HG03280 (cell line): Measurements from ENCODE around the gene PCBP3.

ENCODE experiments used
- ATAC-seq: cut with Tn5 transposase; IDR thresholded peaks from one replicate; pipeline ENCODE4 v1.9.1; 2021; ENCODE audit warnings: mild to moderate bottlenecking, moderate library complexity; ENCODE audit not compliant: unreplicated experiment

PCBP3 gene

DNA sequence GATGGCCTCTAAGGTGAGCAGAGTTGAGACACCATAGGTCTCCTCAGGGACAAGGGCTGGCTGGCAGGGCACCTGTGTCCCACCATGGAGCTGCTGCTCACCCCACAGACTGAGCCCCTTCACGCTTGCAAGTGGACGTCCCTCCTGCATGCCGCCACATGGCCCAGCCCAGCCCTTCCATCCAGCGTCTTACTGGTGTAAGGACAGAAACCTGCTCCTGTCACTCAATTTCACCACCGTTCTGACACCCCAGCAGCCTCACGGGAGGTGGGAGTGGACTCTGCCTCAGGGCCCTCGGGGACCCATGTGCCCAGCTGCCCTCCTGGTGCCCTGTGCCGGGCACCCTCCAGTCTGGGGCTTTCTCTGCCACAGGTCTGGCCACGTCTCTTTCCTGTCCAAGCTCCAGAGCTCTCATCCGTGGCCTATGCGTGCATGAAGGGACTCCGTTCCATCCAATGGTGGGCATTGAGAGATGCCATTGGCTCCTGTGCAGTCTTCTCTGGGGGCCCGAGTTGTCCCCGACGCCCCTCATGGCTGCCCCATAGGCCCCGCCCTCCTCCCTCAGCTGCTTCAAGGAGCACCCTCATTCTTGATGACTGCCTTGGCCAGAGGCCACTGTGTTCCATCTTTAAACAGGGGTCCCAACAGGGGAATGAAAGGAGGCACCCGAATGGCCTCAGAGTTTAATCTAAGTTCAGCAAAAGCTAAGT lies 295.4 kb downstream of the PCBP3 start:
- no peak for ATAC-seq

DNA sequence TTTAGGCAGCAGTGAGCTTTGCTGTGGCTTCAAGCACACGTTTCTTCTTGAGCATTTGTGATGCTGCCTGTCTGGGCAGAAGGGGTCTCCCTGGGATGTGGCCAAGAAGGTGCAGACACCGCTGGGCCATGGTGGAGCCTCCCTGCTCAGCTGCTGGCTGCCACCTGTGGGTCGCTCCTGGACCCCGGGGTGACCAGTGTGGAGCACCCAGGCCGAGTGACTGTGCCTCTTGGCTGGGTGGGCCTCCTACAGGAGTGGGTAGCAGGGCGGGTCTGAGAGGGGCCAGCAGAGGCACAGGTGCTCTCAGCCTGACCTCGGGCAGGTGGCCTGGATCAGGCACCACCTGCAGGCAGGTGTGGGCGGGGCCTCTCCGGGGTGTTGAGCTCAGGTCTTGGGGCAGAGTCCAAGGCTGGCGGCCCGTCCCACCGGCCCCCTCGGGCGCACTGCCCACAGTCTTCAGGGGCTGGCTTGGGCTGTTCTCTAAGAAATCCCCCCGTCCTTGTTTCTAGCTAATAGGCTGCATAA lies 296.1 kb downstream of the PCBP3 start:
- ATAC-seq: no peak

DNA sequence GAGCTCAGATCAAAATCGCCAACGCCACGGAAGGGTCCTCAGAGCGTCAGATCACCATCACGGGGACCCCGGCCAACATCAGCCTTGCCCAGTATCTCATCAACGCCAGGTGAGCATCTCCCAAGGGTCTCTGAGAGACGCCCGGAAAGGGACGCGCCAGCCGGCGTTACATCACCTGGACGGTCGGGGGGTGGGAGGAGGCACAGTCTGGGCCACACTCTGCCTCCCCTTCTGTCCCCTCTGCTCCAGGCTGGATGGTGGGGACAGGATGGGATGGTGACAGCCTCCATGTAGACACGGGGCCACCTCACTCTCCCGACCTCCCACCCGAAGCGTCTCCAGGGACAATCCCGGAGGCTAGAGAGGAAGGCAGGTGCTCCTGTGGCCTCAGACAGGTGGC lies 296.6 kb downstream of the PCBP3 start:
- no peak for ATAC-seq

DNA sequence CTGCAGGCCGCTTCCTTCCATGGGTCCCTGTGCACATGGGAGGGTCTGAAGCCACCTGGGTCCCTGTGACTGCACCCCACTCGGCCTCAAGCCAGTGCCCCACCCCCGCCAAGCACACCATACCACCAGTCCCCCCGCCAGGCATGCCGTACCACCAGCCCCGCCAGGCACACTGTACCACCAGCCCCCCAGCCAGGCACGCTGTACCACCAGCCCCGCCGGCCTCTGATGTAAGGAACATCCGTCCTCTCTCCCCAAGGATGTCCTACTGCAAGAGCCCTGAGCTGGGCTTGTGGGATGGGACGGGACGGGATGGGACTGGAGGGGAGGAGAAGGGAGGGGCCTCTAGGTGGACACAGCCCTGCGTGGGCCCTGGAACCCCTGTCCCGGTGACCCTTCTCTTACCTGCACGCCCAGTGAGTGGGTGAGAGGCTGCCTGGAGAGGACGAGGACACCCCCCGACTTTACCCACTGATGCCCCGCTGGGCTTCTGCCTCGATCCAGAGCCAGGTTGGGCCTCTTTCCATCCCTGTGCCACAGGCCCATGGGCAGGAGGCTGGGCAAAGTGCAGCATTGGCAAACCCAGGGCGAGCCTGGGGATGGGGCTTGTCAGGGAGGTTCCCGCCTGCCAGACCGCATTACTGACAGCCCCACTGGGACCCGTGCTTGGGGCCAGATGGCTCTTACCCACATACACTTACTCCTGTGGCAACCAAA lies 297.3 kb downstream of the PCBP3 start:
- ATAC-seq: no peak

DNA sequence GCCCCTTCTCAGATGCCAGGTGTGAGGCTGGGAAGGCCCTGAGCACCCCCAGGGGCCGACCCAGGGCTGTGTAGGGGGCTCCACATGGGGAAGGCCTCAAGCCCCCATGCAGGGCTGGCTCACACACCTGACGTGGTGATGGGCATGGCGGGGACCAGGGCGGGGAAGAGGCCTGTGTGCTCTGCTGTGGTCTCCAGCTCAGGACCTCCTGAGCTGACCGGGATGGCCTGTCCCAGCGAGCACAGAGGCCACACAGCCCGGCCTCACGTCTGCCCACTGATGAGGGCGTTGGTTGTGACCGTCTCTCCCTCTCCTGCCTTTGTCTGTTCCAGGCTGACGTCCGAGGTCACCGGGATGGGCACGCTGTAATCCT lies 297.8 kb downstream of the PCBP3 start:
- ATAC-seq: no peak

DNA sequence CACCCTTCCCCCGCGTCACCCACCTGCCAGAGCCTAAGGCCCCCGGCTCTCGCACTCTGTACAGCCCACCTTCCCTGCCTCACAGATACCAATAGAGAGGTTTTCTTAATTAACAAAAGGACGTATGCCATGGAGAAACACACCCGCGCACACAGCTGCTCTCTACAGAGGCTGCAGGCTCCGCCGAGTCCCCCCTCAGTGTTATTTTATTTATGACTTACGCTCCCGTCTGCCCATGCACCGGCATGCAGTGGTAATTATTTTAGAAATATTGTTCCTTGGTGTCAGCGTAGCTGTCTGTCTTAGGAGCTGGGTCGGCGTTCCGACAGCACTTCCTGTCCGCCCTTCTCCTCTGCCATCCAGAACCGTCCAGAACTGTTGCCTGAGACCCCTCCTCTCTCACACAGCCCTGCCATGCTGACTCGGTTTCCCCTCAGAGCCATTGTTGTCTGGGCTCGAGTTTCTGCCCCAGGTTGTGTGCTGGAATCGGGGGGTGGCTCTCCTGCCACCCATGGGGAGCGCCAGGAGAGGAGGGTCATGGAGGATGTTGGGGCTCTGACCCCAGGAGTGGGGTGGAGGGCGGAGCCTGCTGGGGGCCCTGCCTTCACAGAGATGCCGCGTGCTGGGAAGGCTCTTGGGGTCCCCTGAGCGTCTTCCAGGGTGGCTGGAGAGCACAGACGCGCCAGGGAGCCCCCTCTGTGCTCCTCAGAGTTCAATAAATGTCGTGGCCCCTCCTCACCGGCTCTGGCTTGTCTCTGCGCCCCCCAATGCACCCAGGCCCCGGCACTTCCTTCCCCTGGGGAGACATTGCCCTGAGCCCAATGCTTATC lies 298.4 kb downstream of the PCBP3 start:
- ATAC-seq: no peak

DNA sequence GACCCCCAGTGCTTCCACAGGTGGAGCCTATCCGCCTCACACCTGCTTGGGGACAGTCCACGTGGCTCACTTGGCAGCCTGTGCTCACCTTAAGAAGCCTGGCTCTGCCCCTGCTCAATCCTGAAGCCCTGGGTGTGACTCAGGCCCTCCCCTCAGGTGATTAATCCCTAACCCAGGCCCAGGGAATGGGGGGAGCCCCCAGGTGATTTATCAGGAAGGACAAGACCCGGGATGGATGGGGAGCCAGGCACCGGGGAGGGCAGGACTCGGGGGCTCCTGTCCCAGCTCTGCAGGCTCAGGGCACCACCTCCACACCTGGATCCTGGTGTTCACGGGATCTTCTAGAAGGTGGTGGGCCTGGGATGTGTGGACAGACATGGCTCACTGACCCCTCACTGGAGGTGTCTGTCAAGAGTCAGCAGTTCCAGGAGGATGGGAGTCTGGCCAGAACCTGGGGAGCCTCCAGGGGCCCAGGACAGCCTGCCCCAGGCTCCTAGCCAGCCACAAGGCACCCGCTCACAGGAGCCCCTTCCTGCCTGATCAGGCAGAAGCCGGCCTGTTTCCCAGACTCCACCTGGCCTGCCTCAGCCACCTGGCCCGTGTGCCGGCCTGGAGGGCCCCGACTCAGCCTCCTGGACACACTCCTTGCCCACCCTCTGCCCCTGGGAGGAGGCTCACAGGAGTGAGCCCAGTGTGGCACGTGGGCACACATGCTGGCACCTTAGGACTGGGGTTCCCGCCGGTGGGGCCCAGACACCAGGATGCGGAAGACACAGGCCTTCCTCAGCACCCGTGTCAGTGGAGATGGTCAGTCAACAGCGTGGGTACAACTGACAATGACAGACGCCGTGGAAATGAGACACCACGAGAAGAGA lies 299.5 kb downstream of the PCBP3 start:
- ATAC-seq: no peak

DNA sequence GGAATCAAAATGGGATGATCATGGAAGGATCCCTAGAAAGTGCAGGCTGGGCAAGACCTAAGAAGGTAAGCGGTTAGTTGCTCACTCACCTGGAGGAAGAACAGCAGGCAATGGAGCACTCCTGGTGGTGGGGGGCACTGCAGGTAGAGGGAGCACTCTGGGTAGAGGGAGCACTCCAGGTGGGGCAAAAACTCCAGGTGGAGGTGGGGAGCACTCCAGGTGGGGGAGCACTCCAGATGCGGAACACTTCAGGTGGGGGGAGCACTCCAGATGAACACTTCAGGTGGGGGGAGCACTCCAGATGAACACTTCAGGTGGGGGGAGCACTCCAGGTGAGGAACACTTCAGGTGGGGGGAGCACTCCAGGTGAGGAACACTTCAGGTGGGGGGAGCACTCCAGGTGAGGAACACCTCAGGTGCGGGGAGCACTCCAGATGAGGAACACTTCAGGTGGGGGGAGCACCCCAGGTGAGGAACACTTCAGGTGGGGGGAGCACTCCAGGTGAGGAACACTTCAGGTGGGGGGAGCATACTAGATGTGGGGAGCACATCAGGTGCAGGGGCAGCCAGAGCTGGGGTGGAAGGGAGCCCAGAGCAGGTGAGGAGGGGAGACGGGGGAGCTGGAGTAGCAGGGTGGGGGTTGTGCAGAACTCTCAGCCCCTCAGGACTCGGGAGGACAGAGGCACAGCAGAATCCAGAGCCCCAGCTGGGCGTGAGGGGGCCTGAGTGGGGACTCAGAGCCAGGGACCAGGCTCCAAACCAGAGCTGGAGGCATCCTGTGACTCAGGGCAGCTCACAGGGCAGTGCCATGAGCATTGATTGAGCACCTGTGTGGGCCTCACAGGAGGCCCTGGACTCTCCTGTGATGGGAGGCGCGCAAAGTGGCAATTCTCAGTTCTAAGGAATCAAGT lies 300.4 kb downstream of the PCBP3 start:
- ATAC-seq: no peak

DNA sequence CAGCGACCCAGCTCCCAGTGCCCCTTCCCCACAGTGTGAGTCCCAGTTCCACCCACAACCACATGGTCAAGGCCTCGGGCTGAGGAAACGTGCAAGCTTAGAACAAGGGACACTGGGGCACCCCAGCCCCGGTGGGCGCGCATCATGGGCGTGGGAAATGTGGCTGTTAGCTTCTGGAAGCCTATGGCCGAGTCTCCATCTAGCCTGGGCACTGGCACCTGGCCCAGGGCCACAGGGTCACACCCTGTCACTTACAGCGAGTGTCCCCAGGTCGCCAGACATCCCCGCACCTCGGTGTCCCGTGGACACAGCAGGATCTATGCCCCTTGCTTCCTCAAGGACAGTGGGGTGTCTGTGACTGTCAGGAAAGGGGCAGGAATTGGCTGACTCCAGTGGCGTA lies 301.1 kb downstream of the PCBP3 start:
- ATAC-seq: no peak

DNA sequence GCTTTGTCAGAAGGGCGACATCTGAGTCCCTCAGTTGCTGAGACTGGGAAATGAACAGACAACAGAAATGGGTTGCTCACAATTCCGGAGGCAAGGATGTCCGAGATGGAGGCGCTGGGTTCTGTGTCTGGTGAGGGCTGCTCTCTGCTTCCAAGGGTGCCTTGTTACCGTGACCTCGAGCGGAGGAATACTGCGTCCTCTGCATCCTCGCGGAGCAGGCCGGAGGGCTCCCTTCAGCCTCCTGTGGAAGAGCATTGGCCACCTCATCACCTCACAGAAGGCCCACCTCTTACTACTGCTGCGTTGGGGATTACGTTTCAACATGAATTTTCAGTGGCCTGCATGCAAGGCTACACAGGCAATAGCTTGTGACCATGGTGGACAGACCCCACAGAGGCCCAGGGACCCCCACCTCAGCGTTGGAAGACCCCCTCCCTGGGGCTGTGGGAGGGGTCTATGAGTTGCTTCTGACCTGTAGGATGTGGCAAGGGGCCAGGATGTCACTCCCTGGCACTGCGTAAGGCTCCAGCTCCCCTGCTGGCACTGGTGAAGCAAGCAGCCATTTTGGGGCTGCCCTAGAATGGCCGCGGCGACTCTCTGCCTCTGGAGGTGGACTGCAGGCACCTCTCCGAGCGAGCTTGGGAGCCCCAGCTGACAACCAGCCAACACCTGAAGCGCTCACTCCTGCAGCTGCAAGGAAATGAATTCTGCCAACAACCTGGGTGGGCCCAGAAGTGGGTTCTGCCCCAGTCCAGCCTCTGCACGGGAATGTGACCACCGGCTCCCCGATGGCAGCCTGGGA lies 301.7 kb downstream of the PCBP3 start:
- ATAC-seq: no peak

DNA sequence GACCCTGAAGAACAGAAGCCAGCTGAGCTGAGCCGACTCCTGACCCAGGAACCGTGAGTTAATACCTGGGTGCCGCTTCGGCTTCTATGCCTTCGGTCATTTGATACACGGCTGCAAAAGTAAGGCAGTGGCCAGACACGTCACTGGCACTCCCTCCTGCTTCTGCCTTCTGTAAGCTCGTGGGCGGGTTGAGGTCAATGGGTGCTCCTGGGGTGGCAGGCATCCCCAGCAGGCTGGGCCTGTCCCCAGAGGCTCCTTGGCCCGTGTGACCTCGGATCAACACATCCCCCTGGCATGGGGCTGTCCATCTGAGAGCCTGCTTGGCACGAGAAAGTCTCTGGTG lies 302.3 kb downstream of the PCBP3 start:
- ATAC-seq: no peak

DNA sequence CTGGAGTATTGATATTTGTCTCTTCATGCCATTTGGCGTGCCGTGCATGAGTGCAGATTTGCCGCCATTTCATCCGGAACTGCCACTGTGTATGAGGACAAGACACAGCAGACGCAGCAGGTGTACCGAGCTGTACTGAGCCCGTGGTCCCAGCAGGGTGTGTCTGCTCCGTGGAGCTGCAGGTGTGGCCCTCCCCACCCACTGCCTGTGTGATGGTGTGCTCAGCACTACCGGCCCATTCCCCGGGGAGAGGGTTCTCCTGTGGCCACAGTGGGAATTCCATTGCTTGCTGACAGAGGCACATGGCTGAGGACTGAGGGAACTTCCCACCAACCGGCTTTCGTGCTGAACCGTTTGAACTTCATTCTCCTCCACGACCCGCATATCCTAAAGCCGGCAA lies 303.8 kb downstream of the PCBP3 start:
- ATAC-seq: no peak

DNA sequence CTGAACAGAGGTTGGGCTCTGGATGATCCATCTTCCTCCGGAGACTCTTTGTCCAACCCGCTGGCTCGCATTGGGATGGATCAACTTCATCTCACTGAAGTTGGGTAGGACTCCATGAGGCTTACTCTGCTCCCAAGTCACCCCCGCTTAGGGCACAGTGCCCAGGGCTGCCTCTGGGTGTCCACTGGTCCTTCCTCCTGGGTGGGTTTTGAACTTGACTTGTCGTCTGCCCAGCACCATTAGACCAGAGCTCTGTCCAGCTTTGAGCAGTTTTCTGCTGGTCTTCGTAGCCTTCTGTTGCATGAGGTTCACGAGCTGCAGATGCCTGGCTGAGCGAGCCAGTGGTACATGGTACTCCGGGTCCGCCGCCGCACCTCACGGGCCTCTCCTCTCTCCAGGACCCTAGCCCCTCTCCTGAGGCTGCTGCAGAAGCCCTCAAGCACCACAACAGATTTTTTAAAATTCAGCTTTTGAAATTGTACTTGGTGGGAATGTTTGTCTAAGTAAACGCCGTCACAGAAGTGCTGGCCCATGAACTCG lies 304.3 kb downstream of the PCBP3 start:
- ATAC-seq: no peak

DNA sequence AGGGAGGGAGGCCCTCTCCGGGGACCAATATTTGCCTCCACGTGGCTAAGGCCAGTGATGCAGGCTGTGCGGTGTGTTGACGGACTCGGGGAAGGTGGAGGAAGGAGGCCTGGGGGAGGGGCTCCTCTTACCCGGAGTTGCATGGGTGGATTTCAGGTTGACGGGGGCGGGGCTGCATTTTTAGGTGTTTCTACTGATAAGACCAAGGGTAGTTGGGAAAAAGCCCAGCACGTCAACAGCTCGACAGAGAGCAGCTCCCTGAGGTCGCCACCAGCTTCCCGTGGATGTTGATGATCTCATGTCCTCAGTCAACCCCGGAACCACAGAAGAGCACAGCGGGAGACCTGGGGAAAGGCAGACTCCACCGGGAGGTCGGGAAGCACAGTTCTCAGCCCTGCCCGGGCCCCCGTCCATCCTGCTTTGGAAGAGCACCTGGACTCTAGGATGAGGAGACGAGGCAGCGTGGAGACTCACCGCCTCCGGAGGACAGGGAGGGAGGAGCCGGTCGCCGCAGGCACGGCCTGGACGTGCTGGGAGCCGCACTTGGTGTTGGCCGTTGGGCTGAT lies 305.1 kb downstream of the PCBP3 start:
- ATAC-seq: no peak

DNA sequence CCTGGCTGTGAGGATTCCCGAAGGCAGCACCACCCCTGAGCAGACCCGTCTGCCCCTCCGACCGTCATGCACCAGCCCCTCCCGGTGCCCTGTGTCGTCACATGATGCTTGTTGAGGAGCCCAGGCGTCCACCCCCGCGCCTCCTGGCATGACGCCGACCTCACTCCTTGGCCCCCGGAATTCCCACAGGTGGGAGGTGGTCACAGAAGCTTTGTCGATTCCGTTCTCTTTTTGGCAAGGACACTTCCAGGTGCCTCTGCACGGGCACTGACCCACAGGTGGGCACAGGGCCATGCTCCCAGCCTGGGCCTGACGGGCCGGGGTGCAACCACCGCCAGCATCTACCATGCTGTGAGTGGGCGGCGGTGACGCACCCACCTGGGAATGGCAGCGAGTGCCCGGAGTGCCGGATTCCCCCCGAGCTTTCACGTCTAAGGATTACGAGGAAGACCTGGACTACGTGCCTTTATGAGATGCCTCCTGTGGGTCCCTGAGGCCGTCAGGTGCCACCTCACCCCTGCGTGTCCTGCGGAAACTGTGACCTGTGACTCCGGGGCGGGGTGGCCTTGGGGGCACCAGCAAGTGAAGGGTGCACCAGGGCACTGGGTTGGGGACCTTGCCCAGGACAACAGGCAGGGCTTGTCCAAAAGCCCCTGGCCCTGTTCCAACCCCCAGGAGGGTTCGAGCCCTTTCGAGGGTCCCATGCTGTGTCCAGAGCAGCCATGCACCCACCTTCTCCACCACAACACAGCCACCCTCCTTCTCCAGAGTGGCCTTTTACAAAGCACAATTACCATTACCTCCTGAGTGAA lies 306.6 kb downstream of the PCBP3 start:
- no peak for ATAC-seq

DNA sequence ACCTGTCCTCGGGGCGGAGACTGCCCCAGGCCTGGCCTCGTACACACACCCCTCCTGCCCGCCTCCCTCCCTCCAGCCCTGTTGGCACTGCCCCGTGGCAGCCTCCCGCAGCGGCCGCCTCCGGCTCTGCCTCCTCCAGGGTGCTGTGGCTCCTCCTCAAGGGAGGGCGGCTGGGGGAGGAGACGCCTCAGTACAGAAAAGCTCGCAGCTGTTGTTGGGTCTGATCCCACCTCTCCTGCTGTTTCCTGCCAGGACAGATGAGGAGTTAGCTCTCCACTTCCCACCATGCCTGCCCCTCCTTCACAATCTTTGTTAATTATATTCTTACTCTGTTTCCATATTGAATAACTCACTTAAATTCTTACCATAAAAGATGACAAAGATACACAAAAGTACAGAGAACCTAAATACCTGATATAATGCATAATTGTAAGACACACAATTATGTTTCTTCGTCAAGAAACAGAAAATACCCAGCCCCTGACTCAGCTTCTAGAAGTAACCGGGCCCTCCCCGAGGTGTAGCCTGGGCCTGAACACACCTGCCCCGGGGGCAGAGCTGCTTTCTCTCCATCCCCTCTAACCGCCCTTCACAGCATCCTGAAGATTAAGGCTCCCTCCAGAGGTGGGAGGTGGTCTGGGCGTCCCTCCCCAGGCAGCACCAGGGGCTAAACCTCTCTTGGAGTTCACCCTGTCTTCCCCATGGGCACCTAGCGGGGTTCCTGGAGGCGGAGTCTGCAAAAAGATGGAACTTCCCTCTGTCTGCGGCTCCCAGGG lies 307.4 kb downstream of the PCBP3 start:
- ATAC-seq: no peak

DNA sequence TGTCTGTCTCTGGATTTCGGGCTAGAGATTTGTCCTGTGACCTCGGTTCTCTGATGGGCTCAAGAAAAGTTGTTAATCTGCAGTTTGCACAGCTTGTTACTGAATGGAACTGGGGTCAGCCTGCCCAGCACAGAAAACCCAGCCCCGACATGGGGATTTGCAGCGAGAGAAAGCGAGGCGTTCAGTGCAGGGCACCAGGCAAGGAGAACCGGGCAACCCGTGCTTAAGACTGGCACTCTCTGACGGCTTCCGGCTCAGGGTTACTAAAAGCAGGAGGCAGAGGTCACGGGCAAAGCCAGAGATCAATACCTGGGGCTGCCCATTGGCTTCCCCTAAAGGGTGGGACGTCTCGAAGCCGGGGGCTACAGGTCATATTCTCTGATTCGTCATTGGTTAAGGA lies 308.2 kb downstream of the PCBP3 start:
- no peak for ATAC-seq
